ENCODE measurements around the gene GSTO1.

DNA sequence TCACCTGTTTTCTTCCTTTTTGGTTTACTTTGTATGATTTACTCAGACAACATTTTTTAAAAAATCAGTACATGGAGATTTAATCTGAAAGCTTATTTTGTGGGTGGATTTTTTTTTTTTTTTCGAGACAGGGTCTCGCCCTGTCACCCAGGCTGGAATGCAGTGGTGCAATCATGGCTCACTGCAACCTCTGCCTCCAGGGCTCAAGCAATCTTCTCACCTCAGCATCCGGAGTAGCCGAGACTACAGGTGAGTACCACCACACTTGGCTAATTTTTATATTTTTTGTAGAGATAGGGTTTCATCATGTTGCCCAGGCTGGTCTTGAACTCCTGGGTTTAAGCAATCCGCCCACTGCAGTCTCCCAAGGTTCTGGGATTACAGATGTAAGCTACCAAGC is 2.5 kb downstream of the GSTO1 start:
- TF ChIP-seq, protein P1, sequence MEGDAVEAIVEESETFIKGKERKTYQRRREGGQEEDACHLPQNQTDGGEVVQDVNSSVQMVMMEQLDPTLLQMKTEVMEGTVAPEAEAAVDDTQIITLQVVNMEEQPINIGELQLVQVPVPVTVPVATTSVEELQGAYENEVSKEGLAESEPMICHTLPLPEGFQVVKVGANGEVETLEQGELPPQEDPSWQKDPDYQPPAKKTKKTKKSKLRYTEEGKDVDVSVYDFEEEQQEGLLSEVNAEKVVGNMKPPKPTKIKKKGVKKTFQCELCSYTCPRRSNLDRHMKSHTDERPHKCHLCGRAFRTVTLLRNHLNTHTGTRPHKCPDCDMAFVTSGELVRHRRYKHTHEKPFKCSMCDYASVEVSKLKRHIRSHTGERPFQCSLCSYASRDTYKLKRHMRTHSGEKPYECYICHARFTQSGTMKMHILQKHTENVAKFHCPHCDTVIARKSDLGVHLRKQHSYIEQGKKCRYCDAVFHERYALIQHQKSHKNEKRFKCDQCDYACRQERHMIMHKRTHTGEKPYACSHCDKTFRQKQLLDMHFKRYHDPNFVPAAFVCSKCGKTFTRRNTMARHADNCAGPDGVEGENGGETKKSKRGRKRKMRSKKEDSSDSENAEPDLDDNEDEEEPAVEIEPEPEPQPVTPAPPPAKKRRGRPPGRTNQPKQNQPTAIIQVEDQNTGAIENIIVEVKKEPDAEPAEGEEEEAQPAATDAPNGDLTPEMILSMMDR (IDR thresholded peaks at IDR 0.05; ENCODE audit: low read depth, low read length, missing input control), result no peak
- TF ChIP-seq HNF4G (IDR thresholded peaks at IDR 0.05), result no peak
- TF ChIP-seq, protein P2, sequence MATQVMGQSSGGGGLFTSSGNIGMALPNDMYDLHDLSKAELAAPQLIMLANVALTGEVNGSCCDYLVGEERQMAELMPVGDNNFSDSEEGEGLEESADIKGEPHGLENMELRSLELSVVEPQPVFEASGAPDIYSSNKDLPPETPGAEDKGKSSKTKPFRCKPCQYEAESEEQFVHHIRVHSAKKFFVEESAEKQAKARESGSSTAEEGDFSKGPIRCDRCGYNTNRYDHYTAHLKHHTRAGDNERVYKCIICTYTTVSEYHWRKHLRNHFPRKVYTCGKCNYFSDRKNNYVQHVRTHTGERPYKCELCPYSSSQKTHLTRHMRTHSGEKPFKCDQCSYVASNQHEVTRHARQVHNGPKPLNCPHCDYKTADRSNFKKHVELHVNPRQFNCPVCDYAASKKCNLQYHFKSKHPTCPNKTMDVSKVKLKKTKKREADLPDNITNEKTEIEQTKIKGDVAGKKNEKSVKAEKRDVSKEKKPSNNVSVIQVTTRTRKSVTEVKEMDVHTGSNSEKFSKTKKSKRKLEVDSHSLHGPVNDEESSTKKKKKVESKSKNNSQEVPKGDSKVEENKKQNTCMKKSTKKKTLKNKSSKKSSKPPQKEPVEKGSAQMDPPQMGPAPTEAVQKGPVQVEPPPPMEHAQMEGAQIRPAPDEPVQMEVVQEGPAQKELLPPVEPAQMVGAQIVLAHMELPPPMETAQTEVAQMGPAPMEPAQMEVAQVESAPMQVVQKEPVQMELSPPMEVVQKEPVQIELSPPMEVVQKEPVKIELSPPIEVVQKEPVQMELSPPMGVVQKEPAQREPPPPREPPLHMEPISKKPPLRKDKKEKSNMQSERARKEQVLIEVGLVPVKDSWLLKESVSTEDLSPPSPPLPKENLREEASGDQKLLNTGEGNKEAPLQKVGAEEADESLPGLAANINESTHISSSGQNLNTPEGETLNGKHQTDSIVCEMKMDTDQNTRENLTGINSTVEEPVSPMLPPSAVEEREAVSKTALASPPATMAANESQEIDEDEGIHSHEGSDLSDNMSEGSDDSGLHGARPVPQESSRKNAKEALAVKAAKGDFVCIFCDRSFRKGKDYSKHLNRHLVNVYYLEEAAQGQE (IDR thresholded peaks at IDR 0.05), result no peak
- TF ChIP-seq, protein P3, sequence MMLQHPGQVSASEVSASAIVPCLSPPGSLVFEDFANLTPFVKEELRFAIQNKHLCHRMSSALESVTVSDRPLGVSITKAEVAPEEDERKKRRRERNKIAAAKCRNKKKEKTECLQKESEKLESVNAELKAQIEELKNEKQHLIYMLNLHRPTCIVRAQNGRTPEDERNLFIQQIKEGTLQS (IDR thresholded peaks at IDR 0.05), result no peak
- TF ChIP-seq GABPA (IDR thresholded peaks at IDR 0.05 in 1 of 2, conservative IDR thresholded peaks at IDR 0.05 in 1 of 2), result no peak
- TF ChIP-seq RAD21 (IDR thresholded peaks at IDR 0.05), result no peak
- TF ChIP-seq, protein P4, sequence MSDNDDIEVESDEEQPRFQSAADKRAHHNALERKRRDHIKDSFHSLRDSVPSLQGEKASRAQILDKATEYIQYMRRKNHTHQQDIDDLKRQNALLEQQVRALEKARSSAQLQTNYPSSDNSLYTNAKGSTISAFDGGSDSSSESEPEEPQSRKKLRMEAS (IDR thresholded peaks at IDR 0.05), result no peak
- TF ChIP-seq TAF1 (conservative IDR thresholded peaks at IDR 0.05), result no peak
- no peak for TF ChIP-seq JUND (IDR thresholded peaks at IDR 0.05)
- no peak for TF ChIP-seq NR2F2 (IDR thresholded peaks at IDR 0.05)
